HepG2 (cell line): ENCODE data around the gene FMNL2. TPM values are rescaled to one million over a fixed set of nuclear protein-coding genes. Genes with fewer than 3 reads are reported as not detected.

Source experiments
- ATAC-seq: fragments of 200-7000 bp; cut with Tn5 transposase; 3 replicates; pipeline ENCODE4 v1.9.1; 2020; ENCODE audit warnings: mild to moderate bottlenecking, moderate library complexity
- BruUV-seq: library from RNA; stranded (reverse); fragments of 400-500 nt; replicated peaks from 2 replicates; lab custom pipeline; 2021; lab: Mats Ljungman, UMichigan
- CTCF ChIA-PET: fragments of 300-600 bp; formaldehyde crosslinking; extraction: SDS; loops from one replicate; lab custom pipeline; 2021; ENCODE audit warnings: low total read pairs, inconsistent platforms, low intra/inter-chr PET ratio; lab: Yijun Ruan, JAX
- POLR2A ChIA-PET: fragments of 350-600 bp; sonication (Branson Sonifier 250); formaldehyde crosslinking; loops from one replicate; lab custom pipeline; 2020; ENCODE audit warnings: antibody characterized with exemption, inconsistent platforms; lab: Yijun Ruan, JAX
- DNase-seq: peaks from one replicate; pipeline ENCODE4 v3.0.0-alpha.2; 2015; ENCODE audit warnings: low spot score
- FAIRE-seq: peaks from 3 replicates; lab custom pipeline; 2011; peaks lifted over from hg19 to GRCh38; lab: Jason Lieb, UNC
- H2AFZ ChIP-seq: one replicate; pipeline ENCODE4 v1.6.1; 2011; ENCODE audit warnings: low read length, inconsistent platforms
- H3K27ac ChIP-seq: fragments of 300-600 bp; 3 replicates; pipeline ENCODE4 v1.8.0; 2011; ENCODE audit warnings: mixed run types, mild to moderate bottlenecking, mixed read lengths, low read length, inconsistent platforms; ENCODE audit not compliant: insufficient read depth; ENCODE audit errors: extremely low read length
- H3K27me3 ChIP-seq, 2 experiments: fragments of 200-600 bp in 1 of 2; 2 replicates in 1 of 2; 3 replicates in 1 of 2; pipeline versions ENCODE4 v1.6.0 to v1.8.0; 2011; ENCODE audit warnings: low read length in 2 of 2, mild to moderate bottlenecking in 2 of 2, moderate library complexity in 2 of 2, inconsistent platforms in 1 of 2; ENCODE audit not compliant: insufficient read depth in 2 of 2, control insufficient read depth in 1 of 2
- H3K36me3 ChIP-seq, 2 experiments: fragments of 200-600 bp in 1 of 2; replicated peaks in 1 of 2; 2 replicates in 1 of 2; 3 replicates in 1 of 2; pipeline versions ENCODE4 v1.5.1 to v1.8.0; 2011; ENCODE audit warnings: low read length in 2 of 2, inconsistent platforms in 1 of 2; ENCODE audit not compliant: insufficient read depth in 2 of 2, control insufficient read depth in 1 of 2
- H3K4me1 ChIP-seq: 2 replicates; pipeline ENCODE4 v1.5.1; 2012; ENCODE audit warnings: low read length, inconsistent platforms; ENCODE audit not compliant: insufficient read depth
- H3K4me2 ChIP-seq: 2 replicates; pipeline ENCODE4 v1.6.0; 2011; ENCODE audit warnings: low read depth, low read length, inconsistent platforms
- H3K4me3 ChIP-seq, 3 experiments: fragments of 200-600 bp in 1 of 3; sonication (generic), shearing (Covaris generic) in 1 of 3; replicated peaks in 1 of 3; 2 replicates each; pipeline ENCODE4 v1.5.1; 2011 to 2016; ENCODE audit warnings: low read length in 3 of 3, inconsistent platforms in 2 of 3, low read depth in 2 of 3, mild to moderate bottlenecking in 2 of 3, control low read depth in 1 of 3, mixed read lengths in 1 of 3; ENCODE audit not compliant: insufficient read depth in 1 of 3
- H3K79me2 ChIP-seq: one replicate; pipeline ENCODE4 v1.6.1; 2011; ENCODE audit warnings: low read length, inconsistent platforms; ENCODE audit not compliant: insufficient read depth
- H3K9ac ChIP-seq: 2 replicates; pipeline ENCODE4 v1.6.0; 2011; ENCODE audit warnings: mild to moderate bottlenecking, low read depth, low read length, inconsistent platforms; ENCODE audit not compliant: insufficient read depth
- H3K9me3 ChIP-seq: 2 replicates; pipeline ENCODE4 v1.5.1; 2012; ENCODE audit warnings: mild to moderate bottlenecking, low read length
- H4K20me1 ChIP-seq: 2 replicates; pipeline ENCODE4 v1.6.0; 2011; ENCODE audit warnings: inconsistent platforms, mild to moderate bottlenecking, low read length, moderate library complexity; ENCODE audit not compliant: insufficient read depth
- CEBPB ChIP-seq: IDR thresholded peaks from 2 replicates; pipeline ENCODE4 v1.6.1; 2011; ENCODE audit warnings: low read depth, low read length, improper control_type of control experiment, borderline replicate concordance
- FOSL2 ChIP-seq: sonication (generic); formaldehyde crosslinking; IDR thresholded peaks from 2 replicates; pipeline ENCODE4 v1.4.0; 2020; ENCODE audit warnings: missing genetic modification reagents
- LCORL ChIP-seq, 2 experiments: fragments of 450-650 bp in 1 of 2; sonication (generic) in 1 of 2; formaldehyde crosslinking in 1 of 2; IDR thresholded peaks; 2 replicates each; pipeline versions ENCODE4 v1.5.0 to v1.6.1; 2017 to 2020; ENCODE audit warnings: antibody characterized with exemption in 1 of 2, missing genetic modification reagents in 1 of 2
- PLSCR1 ChIP-seq: sonication (generic); formaldehyde crosslinking; IDR thresholded peaks from 2 replicates; pipeline ENCODE4 v1.5.0; 2020; ENCODE audit warnings: missing genetic modification reagents, mild to moderate bottlenecking, borderline replicate concordance
- PPARG ChIP-seq: conservative IDR thresholded peaks from 2 replicates; pipeline ENCODE4 v1.6.1; 2016; ENCODE audit warnings: missing biosample characterization, missing genetic modification reagents
- SALL2 ChIP-seq: sonication (generic); formaldehyde crosslinking; IDR thresholded peaks from 2 replicates; pipeline ENCODE4 v1.8.1; 2023; ENCODE audit warnings: mild to moderate bottlenecking, missing genetic modification reagents, inconsistent platforms
- SMC3 ChIP-seq: IDR thresholded peaks from 2 replicates; pipeline ENCODE4 v1.6.1; 2011; ENCODE audit warnings: low read length, improper control_type of control experiment
- ZGPAT ChIP-seq: IDR thresholded peaks from 2 replicates; pipeline ENCODE4 v1.6.1; 2016; ENCODE audit warnings: mild to moderate bottlenecking
- ZNF160 ChIP-seq: sonication (generic); formaldehyde crosslinking; IDR thresholded peaks from 2 replicates; pipeline ENCODE4 v1.8.0; 2022; ENCODE audit warnings: mild to moderate bottlenecking, inconsistent platforms, missing genetic modification reagents
- WGBS: methylation state at CpG from one replicate; pipeline ENCODE4 v1.1.6; 2017; ENCODE audit warnings: low lambda C conversion rate; 5-methylcytosine and 5-hydroxymethylcytosine counted together
- in situ Hi-C: cut with HindIII; loops from 2 replicates; pipeline ENCODE4 v1.10.0; 2017; ENCODE audit warnings: low pct_unique_long_range_greater_than_20kb; ENCODE audit not compliant: extremely low pct_ligation_motif_present
- intact Hi-C: fragments of 100-400 bp; cut with micrococcal nuclease; formaldehyde crosslinking; loops from one replicate; pipeline ENCODE4 v1.10.0; 2022; ENCODE audit not compliant: unreplicated experiment
- polyA plus RNA-seq, 8 experiments: library from polyadenylated mRNA; depleted of rRNA in 3 of 8; stranded (reverse) in 7 of 8; unstranded in 1 of 8; fragments of >200 nt; fragmentation: Illumina TruSeq in 4 of 8; extraction: Trizol in 4 of 8; gene quantifications; 2 replicates each; pipeline versions ENCODE4 v1.2.1 to v1.2.3, GENCODE V29; 2011 to 2016; ENCODE audit warnings: low read depth in 4 of 8, missing spikeins in 1 of 8, mixed read lengths in 1 of 8; ENCODE audit not compliant: insufficient read depth in 1 of 8
- total RNA-seq, 5 experiments: library from RNA; depleted of rRNA; stranded (reverse); fragments of >200 nt; fragmentation: Illumina TruSeq; extraction: Trizol; gene quantifications; 2 replicates each; pipeline ENCODE4 v1.2.3, GENCODE V29; 2016; ENCODE audit warnings: low read depth in 1 of 5

FMNL2 gene
- total and polyA plus RNA-seq, 2 of the 13 experiments (the other 11 are each of a cell fraction or from before 2014, with no cell fraction given), result 66.5 to 67.7 TPM

DNA sequence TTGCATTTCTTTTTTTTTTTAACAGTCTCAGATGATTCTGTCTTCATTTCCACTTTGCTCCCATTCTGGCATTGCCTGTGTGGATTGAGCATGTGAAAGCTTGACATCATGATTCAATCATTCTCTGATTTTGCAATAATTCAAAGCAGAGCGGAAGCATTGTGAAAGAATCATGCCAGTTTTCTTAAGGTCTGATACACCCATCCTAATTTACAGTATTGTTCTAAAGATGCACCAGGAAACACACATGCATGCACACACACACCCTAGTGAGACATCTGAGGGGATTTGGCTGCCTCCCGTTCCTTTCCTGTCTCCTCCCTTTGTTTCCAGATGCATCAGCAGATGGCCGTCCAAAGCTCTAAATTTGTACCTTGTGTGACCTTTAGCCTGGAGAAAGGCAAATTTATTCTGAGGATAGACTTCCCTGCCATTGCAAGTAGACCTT is 97.3 kb downstream of the FMNL2 start:
- H3K4me1 ChIP-seq, result peaks cover 70% of the 10 kb centered on the region
- H4K20me1 ChIP-seq, result no peaks in the 10 kb centered on the region; the same call in 1 of the 2 replicates
- no peaks in the 10 kb centered on the region for H3K36me3 ChIP-seq
- TF ChIP-seq ZGPAT (CRISPR knock-in tag), result no peak
- no peak for TF ChIP-seq ZNF160 (CRISPR knock-in tag)
- peak; percentile 93 for TF ChIP-seq CEBPB
- 0 out of 2 replicates have a peak, but pooled peaks have one; percentile 7 for TF ChIP-seq FOSL2
- TF ChIP-seq SALL2 (CRISPR knock-in tag), result no peak
- 0 out of 2 replicates have a peak, but pooled peaks have one; percentile 43 for TF ChIP-seq PPARG (CRISPR knock-in tag)
- TF ChIP-seq SMC3, result peak; percentile 37; the same call in 1 of the 2 replicates
- no peak for TF ChIP-seq PLSCR1 (CRISPR knock-in tag)
- no peak for TF ChIP-seq LCORL (IDR thresholded peaks at IDR 0.05)
- TF ChIP-seq LCORL (CRISPR knock-in tag; IDR thresholded peaks at IDR 0.05), result no peak
- ChIA-PET POLR2A (interaction anchor here (0.9 to 1.6 kb wide), 3 partner anchors 11 to 54 kb away, joined by 3 to 6 read pairs (median 5); no protein-coding TSS in a partner anchor), CTCF (no interaction called here)
- H3K4me2 ChIP-seq, result peak overlapping the region; percentile 47
- peaks cover 98% of the 10 kb centered on the region for H3K79me2 ChIP-seq
- WGBS, result 65% methylated on average over 3 of the region's 3 CpGs
- FAIRE-seq, result no peak
- peak overlapping the region; percentile 51 for H3K27ac ChIP-seq
- no peak overlapping the region for H3K4me3 ChIP-seq
- intact Hi-C loops, result loop anchor here (5.0 kb wide), 1 partner anchor 40 kb away; no protein-coding TSS in a partner anchor
- DNase-seq, result peak; percentile 42
- H3K9ac ChIP-seq, result 0 out of 2 replicates have a peak overlapping the region, but pooled peaks have one; percentile 3
- BruUV-seq, result no TSS peak
- in situ Hi-C loops, result no loop called here
- H3K9me3 ChIP-seq, result no peaks in the 10 kb centered on the region
- no peaks in the 10 kb centered on the region for H3K27me3 ChIP-seq
- peak; percentile 43 for ATAC-seq
- H2AFZ ChIP-seq, result no peak overlapping the region
